GM18499 (cell line): ENCODE results near the gene CBARP.

Experiments used
- ATAC-seq: cut with Tn5 transposase; IDR thresholded peaks from one replicate; pipeline ENCODE4 v1.9.1; 2021; ENCODE audit warnings: moderate number of reproducible peaks; ENCODE audit not compliant: insufficient read depth, unreplicated experiment

CBARP gene

GRCh38 chr19:1237754-1238368 is at the start of gene CBARP:
Gene CBARP (minus strand): TSS chr19:1238005. CDS start chr19:1236100, 1,905 bp downstream.
- no peak for ATAC-seq

- ATAC-seq: no peak
These were observed 48.9 kb upstream of the CBARP start for GRCh38 chr19:1286487-1287353.

GRCh38 chr19:1285737-1286360 is 48.0 kb upstream of the CBARP start, which contains the start of gene EFNA2:
Gene EFNA2 (plus strand): TSS chr19:1285873. CDS start chr19:1286169, 296 bp downstream.
- no peak for ATAC-seq

GRCh38 chr19:1284979-1285736 is 47.4 kb upstream of the CBARP start:
- ATAC-seq: no peak

GRCh38 chr19:1284293-1284978 is 46.6 kb upstream of the CBARP start:
- ATAC-seq: no peak

- ATAC-seq: no peak
These were observed 46.1 kb upstream of the CBARP start for GRCh38 chr19:1283917-1284292.

- no peak for ATAC-seq
These were observed 45.6 kb upstream of the CBARP start for GRCh38 chr19:1283207-1283916.

GRCh38 chr19:1282588-1283206 is 44.9 kb upstream of the CBARP start:
- ATAC-seq: no peak

GRCh38 chr19:1281569-1282287 is 43.9 kb upstream of the CBARP start:
- ATAC-seq: no peak

- no peak for ATAC-seq
These were observed 43.1 kb upstream of the CBARP start for GRCh38 chr19:1280636-1281568.

- ATAC-seq: no peak
These were observed 42.1 kb upstream of the CBARP start for GRCh38 chr19:1279782-1280341.

GRCh38 chr19:1278713-1279660 is 41.2 kb upstream of the CBARP start:
- no peak for ATAC-seq

GRCh38 chr19:1278074-1278473 is 40.3 kb upstream of the CBARP start:
- ATAC-seq: no peak

- ATAC-seq: no peak
These were observed 39.3 kb upstream of the CBARP start for GRCh38 chr19:1277061-1277460.

GRCh38 chr19:1276628-1277022 is 38.8 kb upstream of the CBARP start:
- ATAC-seq: no peak
